ENCODE results near the gene MYOF. TPM values are rescaled to one million over a fixed set of nuclear protein-coding genes. Genes with fewer than 3 reads are reported as not detected.

MYOF gene
- total RNA-seq, 1 experiment from 2014 or later, result 376 TPM

DNA sequence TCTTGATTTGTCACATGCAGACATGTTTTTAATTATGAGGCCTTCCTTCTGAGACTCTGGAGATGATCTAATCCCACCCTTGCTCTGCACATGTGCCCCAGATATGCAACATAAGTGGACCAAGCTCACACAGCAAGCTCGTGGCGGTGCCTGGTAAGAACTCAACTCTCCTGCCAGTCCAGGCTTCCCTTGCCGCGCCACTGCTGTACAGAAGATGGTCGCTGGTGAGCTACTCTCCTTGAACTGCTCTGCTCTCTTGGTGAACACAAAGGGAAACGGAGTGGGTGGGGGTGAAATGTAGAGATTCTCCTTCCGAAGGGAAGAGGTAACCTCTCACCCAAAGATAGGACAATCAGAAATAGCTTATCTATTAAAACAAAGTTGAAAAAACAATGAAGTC is 25.7 kb downstream of the MYOF start:
- no TSS peak for BruUV-seq (replicated peaks)
- DNase-seq (ENCODE audit: low read depth, low spot score) (no peak), ATAC-seq (no peak)
- POLR2A ChIA-PET, result interaction anchor here (0.9 kb wide), 1 partner anchor 10 kb away, joined by 3 read pairs; no protein-coding TSS in a partner anchor
- Histone ChIP-seq H3K27ac (ENCODE audit: low read length) (peak overlapping the region; percentile 100), H3K9me3 (ENCODE audit: control insufficient read depth, insufficient read depth, low read depth, low read length) (no peaks in the 10 kb centered on the region), H3K4me1 (ENCODE audit: control insufficient read depth, insufficient read depth, low read length) (peaks cover 61% of the 10 kb centered on the region), H3K36me3 (ENCODE audit: control insufficient read depth, insufficient read depth, low read length) (peaks cover 21% of the 10 kb centered on the region), H3K27me3 (ENCODE audit: control insufficient read depth, insufficient read depth, low read length) (no peaks in the 10 kb centered on the region), H3K4me3 (ENCODE audit: low read depth in 2 of 2, low read length in 2 of 2) (no peak overlapping the region)
- CTCF ChIA-PET, result interaction anchor here (0.5 kb wide), 1 partner anchor 24 kb away, joined by 5 read pairs; no protein-coding TSS in a partner anchor
- in situ Hi-C loops (cut with HindIII; ENCODE audit: low pct_unique_long_range_greater_than_20kb, low sequenced_read_pairs), result no loop called here
- intact Hi-C loops (cut with micrococcal nuclease; ENCODE audit: unreplicated experiment), result no loop called here
- no peak for TF ChIP-seq POLR2AphosphoS5 (IDR thresholded peaks at IDR 0.05; ENCODE audit: low read depth, low read length)
- TF ChIP-seq, protein P1, sequence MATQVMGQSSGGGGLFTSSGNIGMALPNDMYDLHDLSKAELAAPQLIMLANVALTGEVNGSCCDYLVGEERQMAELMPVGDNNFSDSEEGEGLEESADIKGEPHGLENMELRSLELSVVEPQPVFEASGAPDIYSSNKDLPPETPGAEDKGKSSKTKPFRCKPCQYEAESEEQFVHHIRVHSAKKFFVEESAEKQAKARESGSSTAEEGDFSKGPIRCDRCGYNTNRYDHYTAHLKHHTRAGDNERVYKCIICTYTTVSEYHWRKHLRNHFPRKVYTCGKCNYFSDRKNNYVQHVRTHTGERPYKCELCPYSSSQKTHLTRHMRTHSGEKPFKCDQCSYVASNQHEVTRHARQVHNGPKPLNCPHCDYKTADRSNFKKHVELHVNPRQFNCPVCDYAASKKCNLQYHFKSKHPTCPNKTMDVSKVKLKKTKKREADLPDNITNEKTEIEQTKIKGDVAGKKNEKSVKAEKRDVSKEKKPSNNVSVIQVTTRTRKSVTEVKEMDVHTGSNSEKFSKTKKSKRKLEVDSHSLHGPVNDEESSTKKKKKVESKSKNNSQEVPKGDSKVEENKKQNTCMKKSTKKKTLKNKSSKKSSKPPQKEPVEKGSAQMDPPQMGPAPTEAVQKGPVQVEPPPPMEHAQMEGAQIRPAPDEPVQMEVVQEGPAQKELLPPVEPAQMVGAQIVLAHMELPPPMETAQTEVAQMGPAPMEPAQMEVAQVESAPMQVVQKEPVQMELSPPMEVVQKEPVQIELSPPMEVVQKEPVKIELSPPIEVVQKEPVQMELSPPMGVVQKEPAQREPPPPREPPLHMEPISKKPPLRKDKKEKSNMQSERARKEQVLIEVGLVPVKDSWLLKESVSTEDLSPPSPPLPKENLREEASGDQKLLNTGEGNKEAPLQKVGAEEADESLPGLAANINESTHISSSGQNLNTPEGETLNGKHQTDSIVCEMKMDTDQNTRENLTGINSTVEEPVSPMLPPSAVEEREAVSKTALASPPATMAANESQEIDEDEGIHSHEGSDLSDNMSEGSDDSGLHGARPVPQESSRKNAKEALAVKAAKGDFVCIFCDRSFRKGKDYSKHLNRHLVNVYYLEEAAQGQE (IDR thresholded peaks at IDR 0.05; ENCODE audit: insufficient read depth in 1 of 2, low read depth in 2 of 2, low read length in 1 of 2), result no peak

DNA sequence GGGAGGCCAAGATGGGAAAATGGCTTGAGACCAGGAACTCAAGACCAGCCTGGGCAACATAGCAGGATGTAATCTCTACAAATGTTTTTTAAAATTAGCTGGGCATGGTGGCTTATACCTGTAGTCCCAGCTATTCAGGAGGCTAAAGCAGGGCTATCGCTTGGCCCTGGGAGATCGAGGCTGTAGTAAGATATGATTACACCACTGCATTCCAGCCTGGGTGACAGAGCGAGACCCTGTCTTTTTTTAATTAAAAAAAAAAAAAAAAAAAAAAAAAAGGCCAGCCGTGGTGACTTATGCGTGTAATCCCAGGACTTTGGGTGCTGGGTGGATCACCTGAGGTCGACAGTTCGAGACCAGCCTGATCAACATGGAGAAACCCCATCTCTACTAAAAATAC is 27.4 kb downstream of the MYOF start:
- H3K4me1 ChIP-seq (ENCODE audit: control insufficient read depth, insufficient read depth, low read length), result peaks cover 49% of the 10 kb centered on the region
- H3K36me3 ChIP-seq (ENCODE audit: control insufficient read depth, insufficient read depth, low read length), result peaks cover 23% of the 10 kb centered on the region
- DNase-seq (ENCODE audit: low read depth, low spot score) (no peak), ATAC-seq (no peak)
- CTCF ChIA-PET, result interaction anchor here (0.7 kb wide), 1 partner anchor 97 kb away, joined by 9 read pairs; no protein-coding TSS in a partner anchor
- TF ChIP-seq TCF7L2 (IDR thresholded peaks at IDR 0.05; ENCODE audit: low read depth, low read length), result no peak
- TF ChIP-seq, protein P2, sequence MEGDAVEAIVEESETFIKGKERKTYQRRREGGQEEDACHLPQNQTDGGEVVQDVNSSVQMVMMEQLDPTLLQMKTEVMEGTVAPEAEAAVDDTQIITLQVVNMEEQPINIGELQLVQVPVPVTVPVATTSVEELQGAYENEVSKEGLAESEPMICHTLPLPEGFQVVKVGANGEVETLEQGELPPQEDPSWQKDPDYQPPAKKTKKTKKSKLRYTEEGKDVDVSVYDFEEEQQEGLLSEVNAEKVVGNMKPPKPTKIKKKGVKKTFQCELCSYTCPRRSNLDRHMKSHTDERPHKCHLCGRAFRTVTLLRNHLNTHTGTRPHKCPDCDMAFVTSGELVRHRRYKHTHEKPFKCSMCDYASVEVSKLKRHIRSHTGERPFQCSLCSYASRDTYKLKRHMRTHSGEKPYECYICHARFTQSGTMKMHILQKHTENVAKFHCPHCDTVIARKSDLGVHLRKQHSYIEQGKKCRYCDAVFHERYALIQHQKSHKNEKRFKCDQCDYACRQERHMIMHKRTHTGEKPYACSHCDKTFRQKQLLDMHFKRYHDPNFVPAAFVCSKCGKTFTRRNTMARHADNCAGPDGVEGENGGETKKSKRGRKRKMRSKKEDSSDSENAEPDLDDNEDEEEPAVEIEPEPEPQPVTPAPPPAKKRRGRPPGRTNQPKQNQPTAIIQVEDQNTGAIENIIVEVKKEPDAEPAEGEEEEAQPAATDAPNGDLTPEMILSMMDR (IDR thresholded peaks at IDR 0.05), result no peak
- no peak for TF ChIP-seq SIN3A (IDR thresholded peaks at IDR 0.05; ENCODE audit: borderline replicate concordance, insufficient read depth, low read depth, low read length)
- TF ChIP-seq, protein P1 (IDR thresholded peaks at IDR 0.05; ENCODE audit: insufficient read depth in 1 of 2, low read depth in 2 of 2, low read length in 1 of 2), result no peak
- TF ChIP-seq POLR2AphosphoS5 (IDR thresholded peaks at IDR 0.05; ENCODE audit: low read depth, low read length), result no peak
- H3K27me3 ChIP-seq (ENCODE audit: control insufficient read depth, insufficient read depth, low read length), result no peaks in the 10 kb centered on the region
- H3K4me3 ChIP-seq (ENCODE audit: low read depth in 2 of 2, low read length in 2 of 2), result no peak overlapping the region
- in situ Hi-C loops (cut with HindIII; ENCODE audit: low pct_unique_long_range_greater_than_20kb, low sequenced_read_pairs) (no loop called here), intact Hi-C loops (cut with micrococcal nuclease; ENCODE audit: unreplicated experiment) (no loop called here)
- POLR2A ChIA-PET, result interaction anchor here (0.7 kb wide), 1 partner anchor 17 kb away, joined by 5 read pairs; no protein-coding TSS in a partner anchor
- peak overlapping the region; percentile 62 for H3K27ac ChIP-seq (ENCODE audit: low read length)
- BruUV-seq (replicated peaks), result no TSS peak
- H3K9me3 ChIP-seq (ENCODE audit: control insufficient read depth, insufficient read depth, low read depth, low read length), result no peaks in the 10 kb centered on the region
